SK-N-SH treated with all-trans-retinoic acid at 6 μM for 48 hours (cell line): ENCODE data around the gene CCN5.

ENCODE experiments used
- ATAC-seq: fragments of 200-7000 bp; cut with Tn5 transposase; 3 replicates; pipeline ENCODE4 v1.9.1; 2020; ENCODE audit warnings: mild to moderate bottlenecking, moderate library complexity
- ARNTL ChIP-seq: fragments of 450-650 bp; formaldehyde crosslinking; IDR thresholded peaks from 2 replicates; pipeline ENCODE4 v1.5.0; 2020; ENCODE audit warnings: low read depth, mild to moderate bottlenecking, moderate library complexity, borderline replicate concordance
- BACH2 ChIP-seq: fragments of 250-450 bp; sonication (Bioruptor Pico); IDR thresholded peaks from 2 replicates; pipeline ENCODE4 v1.9.0; 2021; ENCODE audit warnings: mild to moderate bottlenecking, borderline replicate concordance
- CREB5 ChIP-seq: fragments of 250-450 bp; sonication (Bioruptor Pico); IDR thresholded peaks from 2 replicates; pipeline ENCODE4 v1.5.1; 2020; ENCODE audit warnings: low read depth, mild to moderate bottlenecking, moderate library complexity
- CSDC2 ChIP-seq: fragments of 250-450 bp; sonication (Bioruptor Pico); IDR thresholded peaks from 2 replicates; pipeline ENCODE4 v1.5.0; 2020; ENCODE audit warnings: mild to moderate bottlenecking, moderate library complexity
- CSRNP3 ChIP-seq: fragments of 250-450 bp; sonication (Bioruptor Pico); IDR thresholded peaks from 2 replicates; pipeline ENCODE4 v1.5.1; 2021; ENCODE audit warnings: mild to moderate bottlenecking, moderate library complexity
- ESRRG ChIP-seq: fragments of 250-450 bp; sonication (Bioruptor Pico); IDR thresholded peaks from 2 replicates; pipeline ENCODE4 v1.6.1; 2021; ENCODE audit warnings: mild to moderate bottlenecking
- GLIS3 ChIP-seq: fragments of 250-450 bp; sonication (Bioruptor Pico); IDR thresholded peaks from 2 replicates; pipeline ENCODE4 v1.5.0; 2020; ENCODE audit warnings: mild to moderate bottlenecking, moderate library complexity
- OSR1 ChIP-seq: fragments of 250-450 bp; sonication (Bioruptor Pico); IDR thresholded peaks from 2 replicates; pipeline ENCODE4 v1.8.0; 2022; ENCODE audit warnings: moderate library complexity, mild to moderate bottlenecking, inconsistent platforms
- PATZ1 ChIP-seq: fragments of 250-450 bp; sonication (Bioruptor Pico); IDR thresholded peaks from 2 replicates; pipeline ENCODE4 v1.8.0; 2020; ENCODE audit warnings: mild to moderate bottlenecking, moderate library complexity, borderline replicate concordance
- PPARA ChIP-seq: fragments of 250-450 bp; sonication (Bioruptor Pico); IDR thresholded peaks from 2 replicates; pipeline ENCODE4 v1.5.0; 2020; ENCODE audit warnings: mild to moderate bottlenecking, borderline replicate concordance
- SNAI2 ChIP-seq: fragments of 250-450 bp; sonication (Bioruptor Pico); IDR thresholded peaks from 2 replicates; pipeline ENCODE4 v1.5.0; 2020; ENCODE audit warnings: mild to moderate bottlenecking, moderate library complexity
- TCF4 ChIP-seq: fragments of 250-450 bp; sonication (Bioruptor Pico); IDR thresholded peaks from 2 replicates; pipeline ENCODE4 v1.8.0; 2021; ENCODE audit warnings: mild to moderate bottlenecking, moderate library complexity, borderline replicate concordance
- TOX ChIP-seq: fragments of 250-450 bp; sonication (Bioruptor Pico); IDR thresholded peaks from 2 replicates; pipeline ENCODE4 v1.8.0; 2021; ENCODE audit warnings: mild to moderate bottlenecking, moderate library complexity, borderline replicate concordance
- ZC3H10 ChIP-seq: fragments of 250-450 bp; sonication (Bioruptor Pico); IDR thresholded peaks from 2 replicates; pipeline ENCODE4 v1.5.1; 2021; ENCODE audit warnings: mild to moderate bottlenecking, moderate library complexity
- ZFP3 ChIP-seq: fragments of 250-450 bp; sonication (Bioruptor Pico); IDR thresholded peaks from 2 replicates; pipeline ENCODE4 v1.5.0; 2020; ENCODE audit warnings: mild to moderate bottlenecking, moderate library complexity
- ZFP30 ChIP-seq: fragments of 450-650 bp; formaldehyde crosslinking; IDR thresholded peaks from 2 replicates; pipeline ENCODE4 v1.5.0; 2022; ENCODE audit warnings: mild to moderate bottlenecking, moderate library complexity
- ZNF565 ChIP-seq: fragments of 450-650 bp; formaldehyde crosslinking; conservative IDR thresholded peaks from 2 replicates; pipeline ENCODE4 v1.5.0; 2020; ENCODE audit warnings: low read depth, mild to moderate bottlenecking, moderate library complexity
- ZNF70 ChIP-seq: fragments of 450-650 bp; formaldehyde crosslinking; IDR thresholded peaks from 2 replicates; pipeline ENCODE4 v1.5.0; 2020; ENCODE audit warnings: mild to moderate bottlenecking, moderate library complexity
- ZNF8 ChIP-seq: fragments of 450-650 bp; formaldehyde crosslinking; IDR thresholded peaks from 2 replicates; pipeline ENCODE4 v1.5.0; 2020; ENCODE audit warnings: mild to moderate bottlenecking, moderate library complexity
- TF ChIP-seq, protein P1 (sequence below): fragments of 250-450 bp; sonication (Bioruptor Pico); IDR thresholded peaks from 2 replicates; pipeline ENCODE4 v1.5.0; 2020; ENCODE audit warnings: mild to moderate bottlenecking, moderate library complexity

CCN5 gene

DNA sequence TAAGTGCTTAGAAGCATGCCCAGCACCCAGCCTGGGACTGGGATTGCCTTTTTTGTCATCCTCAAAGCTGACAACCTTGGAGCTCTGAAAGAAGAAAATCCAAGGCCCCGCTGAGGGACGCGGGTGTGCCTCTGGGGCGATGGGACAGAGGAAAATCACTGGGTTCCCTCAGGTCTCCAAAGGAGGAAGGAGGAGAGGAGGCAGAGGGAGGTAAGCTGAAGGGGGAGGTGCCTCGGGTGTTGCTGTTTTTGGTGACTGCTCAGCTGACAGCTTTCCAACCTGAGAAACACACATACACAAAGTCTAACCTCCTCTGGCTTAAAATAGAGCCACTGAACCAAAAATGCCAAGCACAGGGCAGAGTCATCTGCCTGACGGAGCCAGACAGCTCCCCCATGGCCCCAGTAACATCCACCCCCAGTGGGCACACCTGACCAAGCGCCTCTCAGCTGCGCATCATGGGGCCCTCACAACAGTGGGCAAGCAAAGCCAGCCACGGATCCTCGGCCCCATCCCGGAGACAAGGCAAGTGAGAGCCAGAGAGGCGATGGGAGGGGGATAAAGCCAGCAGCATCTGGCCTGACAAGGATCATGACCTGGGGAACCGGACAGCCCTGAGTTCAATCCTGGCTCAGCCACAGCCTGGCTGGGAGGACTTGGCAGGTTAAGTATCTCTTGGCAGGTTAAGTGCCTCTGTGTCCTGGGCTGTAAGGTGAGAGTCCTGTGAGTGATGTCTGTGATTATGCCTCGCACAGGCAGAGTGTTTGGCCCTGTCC, 27.3 kb downstream of the CCN5 start (continued):
- TF ChIP-seq, protein P1, sequence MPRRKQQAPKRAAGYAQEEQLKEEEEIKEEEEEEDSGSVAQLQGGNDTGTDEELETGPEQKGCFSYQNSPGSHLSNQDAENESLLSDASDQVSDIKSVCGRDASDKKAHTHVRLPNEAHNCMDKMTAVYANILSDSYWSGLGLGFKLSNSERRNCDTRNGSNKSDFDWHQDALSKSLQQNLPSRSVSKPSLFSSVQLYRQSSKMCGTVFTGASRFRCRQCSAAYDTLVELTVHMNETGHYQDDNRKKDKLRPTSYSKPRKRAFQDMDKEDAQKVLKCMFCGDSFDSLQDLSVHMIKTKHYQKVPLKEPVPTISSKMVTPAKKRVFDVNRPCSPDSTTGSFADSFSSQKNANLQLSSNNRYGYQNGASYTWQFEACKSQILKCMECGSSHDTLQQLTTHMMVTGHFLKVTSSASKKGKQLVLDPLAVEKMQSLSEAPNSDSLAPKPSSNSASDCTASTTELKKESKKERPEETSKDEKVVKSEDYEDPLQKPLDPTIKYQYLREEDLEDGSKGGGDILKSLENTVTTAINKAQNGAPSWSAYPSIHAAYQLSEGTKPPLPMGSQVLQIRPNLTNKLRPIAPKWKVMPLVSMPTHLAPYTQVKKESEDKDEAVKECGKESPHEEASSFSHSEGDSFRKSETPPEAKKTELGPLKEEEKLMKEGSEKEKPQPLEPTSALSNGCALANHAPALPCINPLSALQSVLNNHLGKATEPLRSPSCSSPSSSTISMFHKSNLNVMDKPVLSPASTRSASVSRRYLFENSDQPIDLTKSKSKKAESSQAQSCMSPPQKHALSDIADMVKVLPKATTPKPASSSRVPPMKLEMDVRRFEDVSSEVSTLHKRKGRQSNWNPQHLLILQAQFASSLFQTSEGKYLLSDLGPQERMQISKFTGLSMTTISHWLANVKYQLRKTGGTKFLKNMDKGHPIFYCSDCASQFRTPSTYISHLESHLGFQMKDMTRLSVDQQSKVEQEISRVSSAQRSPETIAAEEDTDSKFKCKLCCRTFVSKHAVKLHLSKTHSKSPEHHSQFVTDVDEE (CRISPR knock-in tag): no peak
- TF ChIP-seq TCF4 (CRISPR knock-in tag): no peak
- TF ChIP-seq CSDC2 (CRISPR knock-in tag): no peak

- no peak for TF ChIP-seq ZNF565 (CRISPR knock-in tag)
- no peak for TF ChIP-seq PATZ1 (CRISPR knock-in tag)
- TF ChIP-seq ARNTL: no peak
- no peak for TF ChIP-seq SNAI2 (CRISPR knock-in tag)
- TF ChIP-seq CSRNP3 (CRISPR knock-in tag): no peak
- TF ChIP-seq, protein P1 (CRISPR knock-in tag): no peak
- no peak for TF ChIP-seq ESRRG (CRISPR knock-in tag)
- no peak for TF ChIP-seq CREB5 (CRISPR knock-in tag)
- TF ChIP-seq ZNF70 (CRISPR knock-in tag): no peak
- TF ChIP-seq TOX (CRISPR knock-in tag): no peak
- TF ChIP-seq PPARA (CRISPR knock-in tag): no peak
- no peak for TF ChIP-seq ZC3H10
- TF ChIP-seq OSR1 (CRISPR knock-in tag): no peak
- TF ChIP-seq ZNF8: no peak
- no peak for ATAC-seq
Observed at GRCh38 chr20:44743080-44743701, 28.0 kb downstream of the CCN5 start.

DNA sequence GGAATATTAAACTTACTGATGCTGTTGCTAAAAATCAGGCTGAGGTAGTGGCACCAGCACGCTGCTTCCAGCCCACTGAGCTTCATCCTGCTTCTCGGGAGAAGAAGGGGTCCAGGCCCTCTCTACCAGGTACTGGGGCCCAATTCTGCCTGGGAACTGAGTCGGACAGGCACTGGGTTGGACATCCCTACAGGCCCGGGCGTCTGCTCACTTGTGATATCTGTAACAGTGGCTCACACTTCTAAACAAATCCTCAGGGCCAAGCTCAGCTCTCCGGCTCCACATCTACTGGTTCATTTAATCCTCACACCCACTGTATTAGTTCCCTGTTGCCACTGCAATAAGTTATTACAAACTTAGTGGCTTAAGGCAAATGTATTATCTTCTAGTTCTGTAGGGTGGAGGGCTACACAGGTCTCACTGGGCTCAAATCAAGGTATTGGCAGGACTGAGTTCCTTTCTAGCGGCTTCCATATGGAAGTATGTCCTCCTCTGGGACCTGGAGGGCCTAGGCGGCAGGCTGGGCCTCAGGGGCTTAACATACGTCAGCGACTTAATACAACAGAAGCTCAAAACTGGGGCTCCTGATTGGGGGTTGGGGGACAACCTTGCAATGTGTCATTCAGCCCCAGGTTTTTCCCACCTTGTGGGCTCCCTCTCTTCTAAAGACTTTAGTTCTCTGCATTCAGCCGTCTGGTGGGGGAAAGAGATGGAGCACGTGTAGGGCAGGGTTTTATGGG, 28.9 kb downstream of the CCN5 start:
- ATAC-seq: no peak
- TF ChIP-seq, protein P1 (CRISPR knock-in tag): no peak
- TF ChIP-seq ESRRG (CRISPR knock-in tag) (no peak), ARNTL (no peak), SNAI2 (CRISPR knock-in tag) (no peak), BACH2 (no peak), ZFP30 (CRISPR knock-in tag) (no peak), ZNF70 (CRISPR knock-in tag) (no peak), CSDC2 (CRISPR knock-in tag) (no peak), GLIS3 (CRISPR knock-in tag) (no peak), ZFP3 (CRISPR knock-in tag) (no peak), CSRNP3 (CRISPR knock-in tag) (no peak), OSR1 (CRISPR knock-in tag) (no peak)
